Activated CD8-positive, alpha-beta memory T cell treated with anti-CD3 and anti-CD28 coated beads, Interleukin-2, amount 50 U/mL, for 4 hours (primary cell): ENCODE measurements around the gene DPF1.

Source experiments
- DNase-seq: peaks from one replicate; pipeline ENCODE4 v3.0.0-alpha.2; 2020

The DPF1 gene

GRCh38 chr19:38195237-38195636, 28.8 kb downstream of the DPF1 start:
- DNase-seq: no peak

GRCh38 chr19:38194061-38194701, 29.8 kb downstream of the DPF1 start:
- no peak for DNase-seq

DNA sequence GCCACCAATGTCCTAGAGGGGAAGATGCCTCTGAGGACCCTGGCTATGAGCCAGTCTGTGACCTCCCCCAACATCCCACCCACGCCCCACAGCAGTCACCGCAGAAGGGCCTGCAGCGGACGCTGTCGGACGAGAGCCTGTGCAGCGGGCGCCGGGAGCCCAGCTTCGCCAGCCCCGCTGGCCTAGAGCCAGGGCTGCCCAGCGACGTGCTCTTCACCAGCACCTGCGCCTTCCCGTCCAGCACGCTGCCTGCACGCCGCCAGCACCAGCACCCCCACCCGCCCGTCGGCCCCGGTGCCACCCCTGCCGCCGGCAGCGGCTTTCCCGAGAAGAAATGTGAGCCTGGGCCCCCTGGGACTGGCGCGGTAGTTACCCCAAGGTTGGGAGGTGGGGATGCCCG, 30.6 kb downstream of the DPF1 start:
- DNase-seq: no peak

- DNase-seq: no peak
Measured at GRCh38 chr19:38191747-38192146, 32.3 kb downstream of the DPF1 start.

GRCh38 chr19:38190793-38191192, 33.2 kb downstream of the DPF1 start:
- DNase-seq: no peak

GRCh38 chr19:38190061-38190460, 34.0 kb downstream of the DPF1 start:
- DNase-seq: no peak

DNA sequence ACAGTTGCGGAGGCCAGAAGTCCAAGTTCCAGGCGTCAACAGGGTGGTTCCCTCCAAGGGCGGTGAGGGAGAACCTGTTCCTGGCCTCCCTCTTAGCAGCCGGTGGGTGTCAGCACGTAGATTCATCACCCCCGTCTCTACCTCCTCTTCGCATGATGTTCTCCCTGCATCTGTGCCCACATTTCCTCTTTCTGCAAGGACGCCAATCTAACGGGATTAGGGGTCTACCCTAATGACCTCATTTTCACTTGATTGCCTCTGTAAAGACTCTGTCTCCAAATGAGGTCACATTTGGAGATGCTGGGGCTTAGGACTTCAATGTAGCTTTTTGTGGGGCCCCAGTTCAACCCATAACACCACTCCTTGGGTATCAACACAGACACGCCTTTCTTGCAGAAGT, 38.5 kb downstream of the DPF1 start:
- no peak for DNase-seq

- no peak for DNase-seq
Measured at GRCh38 chr19:38184815-38185214, 39.2 kb downstream of the DPF1 start.

DNA sequence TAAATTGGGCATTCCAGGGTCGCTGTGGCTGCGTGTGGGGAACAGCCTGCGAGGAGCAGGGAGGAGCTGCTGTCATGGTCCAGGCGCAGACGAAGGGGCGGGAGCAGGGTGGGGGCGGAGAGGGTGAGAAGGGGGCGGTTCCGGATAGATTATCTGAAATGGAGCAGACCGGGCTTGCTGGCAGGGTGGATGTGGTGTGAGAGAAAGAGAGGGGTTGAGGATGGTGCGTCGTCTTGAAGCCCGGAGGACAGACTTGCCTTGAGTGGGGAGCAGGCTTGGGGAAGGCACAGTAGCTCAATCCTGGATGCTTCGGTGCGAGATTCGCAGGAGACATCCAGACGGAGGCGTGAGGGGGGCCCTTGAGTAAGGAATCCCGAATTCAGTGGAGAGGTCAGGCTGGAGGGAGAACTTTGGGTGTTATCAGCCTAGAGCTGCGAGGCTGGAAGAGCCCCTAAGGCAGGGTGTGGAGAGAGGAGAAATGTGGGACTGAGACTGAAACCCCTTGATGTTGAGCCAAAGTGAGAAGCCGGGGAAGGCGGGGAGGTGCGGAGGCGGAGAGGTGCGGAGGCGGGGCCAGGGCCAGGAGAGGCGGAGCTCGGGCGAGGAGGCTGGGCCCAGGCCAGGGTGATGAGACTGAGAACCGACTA, 40.6 kb downstream of the DPF1 start:
- no peak for DNase-seq

- DNase-seq: no peak
Measured at GRCh38 chr19:38182536-38183210, 41.3 kb downstream of the DPF1 start.

DNA sequence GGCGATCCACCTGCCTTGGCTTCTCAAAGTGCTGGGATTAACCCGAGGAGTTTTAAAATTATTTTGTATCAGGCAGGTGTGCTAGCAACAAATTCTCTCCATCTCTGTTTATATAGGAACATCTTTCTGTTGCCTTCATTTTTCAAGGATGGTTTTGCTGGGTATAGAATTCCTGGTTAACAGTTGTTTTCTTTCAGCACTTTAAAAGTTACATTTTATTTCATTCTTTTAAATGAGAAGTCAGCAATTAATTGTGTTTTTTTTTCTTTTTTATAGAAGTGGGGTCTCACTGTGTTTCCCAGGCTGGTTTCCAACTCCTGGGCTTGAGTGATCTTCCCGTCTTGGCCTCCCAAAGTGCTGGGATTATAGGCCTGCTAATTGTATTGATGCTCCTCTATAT, 44.0 kb downstream of the DPF1 start:
- DNase-seq: no peak

GRCh38 chr19:38175422-38175821, 48.6 kb downstream of the DPF1 start:
- no peak for DNase-seq

GRCh38 chr19:38173291-38174041, 50.6 kb downstream of the DPF1 start:
- DNase-seq: no peak

- DNase-seq: no peak
Measured at GRCh38 chr19:38172001-38172400, 52.0 kb downstream of the DPF1 start.

DNA sequence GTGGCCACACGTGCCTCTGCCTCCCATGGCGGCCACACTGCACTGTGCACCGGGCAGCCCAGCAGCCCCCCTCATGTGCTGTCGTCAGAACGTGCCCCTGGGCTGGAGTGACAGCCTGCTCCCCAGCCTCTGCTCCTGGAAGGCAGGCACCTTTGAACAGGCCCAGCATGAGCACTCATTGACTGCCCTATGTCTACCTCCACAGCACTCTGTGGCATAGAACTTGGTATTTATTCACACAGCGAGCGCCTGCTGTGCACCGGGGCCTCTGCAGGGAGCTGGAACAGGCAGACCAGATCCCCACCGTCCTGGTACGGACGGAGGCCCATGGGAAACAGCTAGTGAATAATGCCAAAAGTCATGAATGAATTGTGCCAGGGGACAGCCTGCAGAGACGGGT, 53.7 kb downstream of the DPF1 start:
- no peak for DNase-seq

DNA sequence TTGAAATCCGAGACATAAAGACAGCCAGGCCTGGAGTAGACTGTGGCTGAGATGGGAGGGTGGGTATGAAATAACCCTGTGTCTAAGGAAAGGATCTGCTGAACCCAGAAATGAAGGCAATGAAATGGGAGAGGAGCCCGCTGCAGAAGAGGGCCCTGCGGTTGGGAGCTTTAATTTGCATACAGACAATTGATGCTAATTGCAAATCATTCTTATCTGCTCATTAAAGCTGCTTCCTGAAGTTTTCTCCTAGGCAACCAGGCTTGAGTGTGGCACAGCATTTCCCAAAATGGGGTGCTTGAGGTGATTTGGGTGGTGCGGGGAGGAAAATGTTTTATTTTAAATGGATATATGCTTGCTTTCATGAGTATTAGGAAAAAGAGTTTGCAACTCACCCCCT, 55.4 kb downstream of the DPF1 start:
- DNase-seq: no peak

GRCh38 chr19:38165335-38165734, 58.7 kb downstream of the DPF1 start:
- no peak for DNase-seq

GRCh38 chr19:38164526-38164925, 59.5 kb downstream of the DPF1 start:
- no peak for DNase-seq

- DNase-seq: no peak
Measured at GRCh38 chr19:38163419-38164290, 60.4 kb downstream of the DPF1 start.

DNA sequence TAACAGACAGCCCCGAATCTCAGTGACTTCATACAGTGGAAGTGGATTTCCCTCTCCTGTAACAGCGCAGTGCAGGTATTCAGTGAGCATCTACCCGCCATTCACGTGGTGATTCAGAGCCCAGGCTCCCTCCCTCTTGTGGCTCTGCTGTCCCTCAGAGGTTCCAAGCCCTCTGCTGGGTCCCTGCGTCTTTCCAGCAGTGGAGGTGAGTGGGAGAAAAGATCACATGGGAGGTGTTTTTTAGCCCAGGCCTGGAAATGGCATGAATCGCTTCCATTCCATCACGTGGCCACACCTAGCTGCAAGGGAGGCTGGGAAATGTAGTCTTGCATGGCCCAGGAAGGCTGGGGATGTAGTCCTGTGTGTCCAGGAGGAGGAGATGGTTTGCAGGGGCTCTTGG, 61.4 kb downstream of the DPF1 start:
- DNase-seq: no peak

- no peak for DNase-seq
Measured at GRCh38 chr19:38162094-38162493, 61.9 kb downstream of the DPF1 start.
